Measurements from ENCODE around the gene SC5D. TPM values are rescaled to one million over a fixed set of nuclear protein-coding genes. Genes with fewer than 3 reads are reported as not detected.

The SC5D gene
- total RNA-seq, 1 experiment from 2014 or later, result 25.6 TPM

- no peak for DNase-seq (ENCODE audit: low spot score)
Observed at GRCh38 chr11:121328967-121329679, 36.6 kb downstream of the SC5D start.

- DNase-seq (ENCODE audit: low spot score), result no peak
Observed at GRCh38 chr11:121329781-121330395, 37.3 kb downstream of the SC5D start.

- no peak for DNase-seq (ENCODE audit: low spot score)
Observed at GRCh38 chr11:121330614-121331435, 38.3 kb downstream of the SC5D start.

GRCh38 chr11:121334973-121335710, 42.6 kb downstream of the SC5D start:
- no peak for DNase-seq (ENCODE audit: low spot score)

GRCh38 chr11:121336279-121336937, 43.8 kb downstream of the SC5D start:
- no peak for DNase-seq (ENCODE audit: low spot score)

GRCh38 chr11:121337078-121337477, 44.5 kb downstream of the SC5D start:
- DNase-seq (ENCODE audit: low spot score), result no peak

- no peak for DNase-seq (ENCODE audit: low spot score)
Observed at GRCh38 chr11:121337740-121338272, 45.2 kb downstream of the SC5D start.

- no peak for DNase-seq (ENCODE audit: low spot score)
Observed at GRCh38 chr11:121338536-121338935, 46.0 kb downstream of the SC5D start.

GRCh38 chr11:121340032-121340580, 47.5 kb downstream of the SC5D start:
- no peak for DNase-seq (ENCODE audit: low spot score)

GRCh38 chr11:121341609-121342008, 49.0 kb downstream of the SC5D start:
- no peak for DNase-seq (ENCODE audit: low spot score)

GRCh38 chr11:121344824-121345223, 52.3 kb downstream of the SC5D start:
- DNase-seq (ENCODE audit: low spot score), result no peak

GRCh38 chr11:121347094-121347493, 54.5 kb downstream of the SC5D start:
- no peak for DNase-seq (ENCODE audit: low spot score)

GRCh38 chr11:121347813-121348212, 55.2 kb downstream of the SC5D start:
- DNase-seq (ENCODE audit: low spot score), result no peak

GRCh38 chr11:121348220-121348875, 55.8 kb downstream of the SC5D start:
- DNase-seq (ENCODE audit: low spot score), result no peak

GRCh38 chr11:121349790-121350189, 57.2 kb downstream of the SC5D start:
- DNase-seq (ENCODE audit: low spot score), result no peak

GRCh38 chr11:121350314-121351082, 57.9 kb downstream of the SC5D start:
- DNase-seq (ENCODE audit: low spot score), result no peak

- no peak for DNase-seq (ENCODE audit: low spot score)
Observed at GRCh38 chr11:121351083-121351630, 58.6 kb downstream of the SC5D start.

GRCh38 chr11:121352251-121352891, 59.8 kb downstream of the SC5D start:
- DNase-seq (ENCODE audit: low spot score), result no peak

GRCh38 chr11:121354192-121354591, 61.6 kb downstream of the SC5D start:
- DNase-seq (ENCODE audit: low spot score), result no peak
